ENCODE measurements around the gene IL20RB.

IL20RB gene

DNA sequence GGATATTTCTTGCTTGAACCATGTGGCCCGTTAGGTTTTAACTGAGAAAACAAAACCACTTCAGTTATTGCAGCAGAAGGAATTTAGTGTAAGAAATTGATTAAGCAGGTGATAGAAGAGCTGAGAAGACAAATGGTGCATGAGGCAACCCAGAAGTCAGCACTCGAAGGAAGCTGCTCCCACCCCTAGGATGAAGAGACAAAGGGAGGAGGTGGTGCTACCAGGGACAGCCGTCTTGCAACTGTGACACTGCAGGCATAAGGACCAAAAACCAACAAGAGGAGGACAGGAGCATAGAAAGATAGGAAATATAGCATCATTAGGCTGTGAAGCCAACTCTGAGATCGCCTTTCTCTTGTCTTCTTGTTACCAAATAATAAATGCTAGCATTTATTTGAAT, 89.0 kb downstream of the IL20RB start:
- no peak for FAIRE-seq

- no peak for FAIRE-seq
Measured at GRCh38 chr3:137047240-137047639, 89.5 kb downstream of the IL20RB start.

DNA sequence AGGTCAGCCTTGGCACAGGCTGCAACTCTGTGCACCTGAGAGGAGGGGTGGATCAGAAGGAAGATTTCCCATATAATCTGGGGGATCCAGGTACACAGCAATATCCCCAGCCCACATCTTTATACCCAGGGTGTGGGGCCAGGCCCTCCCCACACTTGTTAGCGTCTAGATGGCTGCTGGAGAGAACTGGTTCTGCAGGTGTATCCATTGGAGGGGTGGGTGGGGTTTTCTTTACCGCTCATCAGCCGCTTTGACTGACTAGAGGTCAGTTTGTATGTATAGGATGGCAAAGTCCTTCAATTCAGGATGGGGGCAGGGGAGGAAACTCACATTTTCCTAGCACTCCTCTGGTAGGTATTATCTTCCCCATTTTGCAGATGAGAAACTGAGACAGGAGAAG, 92.5 kb downstream of the IL20RB start:
- no peak for FAIRE-seq

DNA sequence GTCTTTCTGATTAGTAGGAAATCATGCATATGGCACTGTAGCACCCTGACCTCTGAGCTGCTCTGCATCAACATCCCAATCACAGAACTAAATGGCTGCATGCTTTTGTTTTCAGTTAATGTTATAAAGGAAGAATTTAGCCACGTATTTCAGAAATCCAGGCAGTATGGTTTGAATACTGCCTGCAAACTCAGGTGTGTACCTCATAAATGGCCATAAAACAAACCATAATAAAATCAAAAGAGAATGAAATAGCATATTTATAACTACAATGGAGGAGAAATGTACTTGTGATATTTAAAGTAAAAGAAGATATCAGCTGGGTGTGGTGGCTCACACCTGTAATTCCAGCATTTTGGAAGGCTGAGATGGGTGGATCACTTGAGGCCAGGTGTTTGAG, 94.5 kb downstream of the IL20RB start:
- FAIRE-seq = no peak
